ENCODE data around the gene CDH4.
"Not testable (repeated sequence)": the region's sequence is repeated elsewhere in the genome, so short reads cannot be mapped to it uniquely, and the experiment has no call there.

Gene CDH4

DNA sequence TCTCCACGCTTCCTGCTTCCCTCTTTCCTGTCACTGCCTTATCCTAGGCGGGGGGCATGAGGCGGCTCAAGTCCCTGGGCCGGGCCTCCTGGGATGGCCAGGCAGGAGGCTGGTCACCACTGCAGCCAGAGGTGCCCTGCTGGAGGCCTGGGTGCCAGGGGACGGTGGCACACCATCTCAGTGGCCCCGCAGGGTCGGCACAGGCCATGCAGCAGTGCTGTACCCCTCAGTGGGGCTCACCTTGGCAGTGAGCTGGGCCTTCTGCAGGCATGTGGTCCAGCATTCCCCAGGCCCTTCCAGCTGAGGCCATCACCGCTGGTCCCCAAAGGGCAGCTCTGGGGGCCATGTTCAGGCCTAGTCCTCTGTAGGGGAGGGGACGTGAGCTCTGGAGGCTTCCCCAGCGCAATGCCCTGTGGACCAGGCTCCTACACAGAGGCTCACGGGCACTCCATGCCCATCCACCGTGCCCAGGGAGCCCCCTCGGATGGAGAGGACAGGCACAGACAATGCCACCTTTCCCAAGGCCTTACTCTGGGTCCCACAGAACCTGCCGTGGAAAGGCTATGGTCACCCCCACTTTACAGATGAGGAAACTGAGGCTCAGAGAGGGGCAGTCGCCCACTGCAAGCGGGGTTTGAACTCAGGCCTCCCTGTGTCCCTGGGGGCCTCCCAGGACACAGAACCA, 689.8 kb downstream of the CDH4 start:
- DNase-seq (ENCODE audit: low read depth): no peak

DNA sequence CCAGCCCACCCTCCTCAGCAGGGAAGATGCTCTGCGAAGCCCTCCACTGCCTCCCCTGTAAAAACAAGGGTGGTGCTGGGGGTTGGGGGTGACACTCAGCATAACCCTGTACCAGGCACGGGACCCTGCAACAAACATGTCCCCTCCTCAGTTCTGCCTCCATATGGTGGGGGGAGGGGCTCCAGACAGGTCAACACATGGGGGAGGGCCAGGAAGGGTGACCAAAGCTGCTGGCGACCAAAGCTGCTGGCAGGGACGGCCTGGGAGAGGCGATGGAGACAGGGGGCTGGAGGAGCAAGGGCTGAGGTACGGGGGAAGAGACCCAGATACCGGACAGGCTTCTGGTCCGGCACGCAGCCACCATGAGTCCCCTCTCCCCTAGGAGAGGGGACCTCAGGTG, 690.5 kb downstream of the CDH4 start:
- no peak for DNase-seq (ENCODE audit: low read depth)

- not testable (repeated sequence) for DNase-seq (ENCODE audit: low read depth)
Measured at GRCh38 chr20:61944967-61945366, 692.9 kb downstream of the CDH4 start.

DNA sequence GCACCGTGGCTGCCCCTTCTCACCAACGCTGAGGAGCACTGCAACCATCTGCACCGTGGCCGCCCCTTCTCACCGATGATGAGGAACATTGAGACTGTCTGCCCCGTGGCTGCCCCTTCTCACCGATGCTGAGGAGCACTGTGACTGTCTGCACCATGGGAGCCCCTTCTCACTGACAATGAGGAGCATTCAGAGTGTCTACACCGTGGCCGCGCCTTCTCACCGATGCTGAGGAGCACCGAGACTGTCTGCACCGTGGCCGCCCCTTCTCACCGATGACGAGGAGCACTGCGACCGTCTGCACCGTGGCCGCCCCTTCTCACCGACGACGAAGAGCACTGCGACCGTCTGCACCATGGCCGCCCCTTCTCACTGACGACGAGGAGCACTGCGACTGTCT, 693.4 kb downstream of the CDH4 start:
- DNase-seq (ENCODE audit: low read depth): not testable (repeated sequence)

DNA sequence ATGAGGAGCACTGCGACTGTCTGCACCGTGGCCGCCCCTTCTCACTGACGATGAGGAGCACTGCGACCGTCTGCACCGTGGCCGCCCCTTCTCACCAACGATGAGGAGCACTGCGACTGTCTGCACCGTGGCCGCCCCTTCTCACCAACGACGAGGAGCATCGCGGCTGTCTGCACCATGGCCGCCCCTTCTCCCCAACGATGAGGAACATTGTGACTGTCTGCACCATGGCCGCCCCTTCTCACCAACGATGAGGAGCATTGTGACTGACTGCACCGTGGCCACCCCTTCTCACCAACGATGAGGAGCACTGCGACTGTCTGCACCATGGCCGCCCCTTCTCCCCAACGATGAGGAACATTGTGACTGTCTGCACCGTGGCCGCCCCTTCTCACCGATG, 696.0 kb downstream of the CDH4 start:
- not testable (repeated sequence) for DNase-seq (ENCODE audit: low read depth)

DNA sequence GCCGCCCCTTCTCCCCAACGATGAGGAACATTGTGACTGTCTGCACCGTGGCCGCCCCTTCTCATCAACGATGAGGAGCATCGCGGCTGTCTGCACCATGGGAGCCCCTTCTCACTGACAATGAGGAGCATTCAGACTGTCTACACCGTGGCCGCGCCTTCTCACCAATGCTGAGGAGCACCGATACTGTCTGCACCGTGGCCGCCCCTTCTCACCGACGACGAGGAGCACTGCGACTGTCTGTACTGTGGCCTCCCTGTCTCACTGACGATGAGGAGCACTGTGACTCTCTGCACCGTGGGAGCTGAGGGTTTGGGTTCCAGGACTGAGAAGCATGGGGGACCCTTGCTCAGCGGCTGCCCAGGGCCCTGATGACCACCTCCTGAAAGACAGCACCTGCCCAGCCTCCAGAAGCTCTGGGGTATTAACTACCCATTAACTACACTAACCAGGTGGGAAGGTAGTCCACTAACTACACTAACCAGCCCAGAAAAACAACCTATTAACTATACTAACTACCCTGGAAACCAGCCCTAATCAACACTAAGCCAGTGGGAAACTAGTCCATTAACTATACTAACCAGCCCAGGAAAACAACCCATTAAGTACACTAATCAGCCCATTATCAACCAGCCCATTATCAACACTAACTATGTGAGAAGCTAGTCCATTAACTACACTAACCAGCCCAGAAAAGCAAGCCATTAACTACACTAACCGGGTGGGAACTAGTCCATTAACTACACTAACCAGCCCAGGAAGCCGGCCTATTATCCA, 696.7 kb downstream of the CDH4 start:
- DNase-seq (ENCODE audit: low read depth): no peak

- no peak for DNase-seq (ENCODE audit: low read depth)
Measured at GRCh38 chr20:61949363-61949713, 697.3 kb downstream of the CDH4 start.

DNA sequence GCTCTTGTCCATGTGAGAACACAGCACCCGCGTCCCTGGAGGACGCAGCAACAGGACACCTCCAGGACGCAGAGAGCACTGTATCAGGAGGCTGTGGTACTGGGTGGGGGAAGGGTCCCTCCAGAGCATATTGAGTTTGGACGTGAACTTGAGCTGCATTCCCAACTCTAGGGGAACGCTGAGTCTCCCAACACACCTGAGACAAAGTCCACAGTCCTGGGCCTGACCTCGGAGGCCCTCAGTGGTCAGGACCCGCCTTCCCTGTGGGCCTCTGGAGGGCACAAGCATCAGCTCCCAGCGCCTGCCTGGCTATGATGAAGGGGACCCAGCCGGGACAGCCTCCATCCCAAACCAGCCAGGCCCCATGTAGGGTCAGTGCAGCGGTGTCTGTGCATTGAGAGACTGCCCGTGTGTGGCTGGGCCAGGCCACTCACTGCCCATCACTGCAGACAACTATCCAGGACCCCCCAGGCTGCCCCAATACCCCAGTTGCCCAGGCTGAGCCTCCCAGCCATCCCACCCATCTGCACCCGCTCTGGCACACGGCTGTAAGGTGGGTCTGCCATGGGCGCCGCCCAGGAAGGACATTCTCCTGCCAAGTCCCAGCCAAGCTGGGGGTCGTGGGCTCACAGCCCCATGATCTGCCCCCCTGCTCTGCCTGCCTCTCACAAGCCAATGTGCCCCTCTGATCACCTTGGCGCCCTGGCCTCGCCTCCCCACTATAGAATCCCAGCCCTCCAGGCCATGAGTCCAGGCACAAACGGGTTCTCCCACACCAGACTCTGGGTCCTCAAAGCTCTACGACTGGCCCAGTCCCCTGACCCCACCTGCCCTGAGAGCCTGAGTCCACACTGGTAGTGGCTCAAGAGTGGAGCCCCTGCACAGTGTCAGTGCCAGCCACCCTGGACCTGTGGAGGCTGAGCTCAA, 697.9 kb downstream of the CDH4 start:
- DNase-seq (ENCODE audit: low read depth): no peak

GRCh38 chr20:61950641-61951071, 698.6 kb downstream of the CDH4 start:
- DNase-seq (ENCODE audit: low read depth): no peak

DNA sequence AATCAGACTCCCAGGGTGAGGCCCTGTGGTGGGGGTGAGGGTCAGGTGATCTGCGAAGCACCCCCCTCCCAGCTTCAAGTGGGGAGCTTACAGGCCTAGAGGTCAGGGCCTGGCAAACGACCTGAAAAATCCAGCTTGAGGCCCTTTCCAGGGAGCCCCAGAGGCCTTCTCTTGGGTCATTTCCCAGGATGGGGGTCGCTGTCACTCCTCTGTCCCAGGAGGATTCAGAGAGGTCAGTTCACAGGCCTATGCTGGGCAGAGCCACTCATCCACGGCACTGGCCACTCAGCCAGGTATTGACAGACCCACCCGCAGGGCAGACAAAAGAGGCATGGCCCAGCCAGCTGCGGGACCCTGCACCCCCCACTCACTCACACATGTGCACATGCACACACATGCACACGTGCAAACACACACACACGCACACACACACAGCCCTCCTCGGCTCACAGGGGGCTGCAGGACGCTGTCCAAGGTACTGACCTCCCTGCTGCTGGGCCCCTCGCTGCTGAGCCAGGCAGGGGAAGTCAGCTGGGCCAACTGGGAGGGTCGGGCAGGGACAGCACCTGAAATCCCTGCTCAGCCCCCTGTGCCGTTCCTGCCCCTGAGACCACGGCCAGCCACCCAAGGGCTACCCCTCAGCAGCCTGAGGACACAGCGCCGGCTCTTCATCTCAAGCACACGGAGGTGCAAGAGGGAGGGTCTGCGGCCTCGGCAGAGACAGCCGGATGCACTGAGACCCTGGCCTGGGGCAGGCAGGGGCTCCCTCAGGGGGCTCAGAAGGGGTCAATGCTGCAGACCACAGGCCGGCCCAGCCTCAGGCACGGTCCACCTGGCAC, 699.9 kb downstream of the CDH4 start:
- DNase-seq (ENCODE audit: low read depth): no peak

DNA sequence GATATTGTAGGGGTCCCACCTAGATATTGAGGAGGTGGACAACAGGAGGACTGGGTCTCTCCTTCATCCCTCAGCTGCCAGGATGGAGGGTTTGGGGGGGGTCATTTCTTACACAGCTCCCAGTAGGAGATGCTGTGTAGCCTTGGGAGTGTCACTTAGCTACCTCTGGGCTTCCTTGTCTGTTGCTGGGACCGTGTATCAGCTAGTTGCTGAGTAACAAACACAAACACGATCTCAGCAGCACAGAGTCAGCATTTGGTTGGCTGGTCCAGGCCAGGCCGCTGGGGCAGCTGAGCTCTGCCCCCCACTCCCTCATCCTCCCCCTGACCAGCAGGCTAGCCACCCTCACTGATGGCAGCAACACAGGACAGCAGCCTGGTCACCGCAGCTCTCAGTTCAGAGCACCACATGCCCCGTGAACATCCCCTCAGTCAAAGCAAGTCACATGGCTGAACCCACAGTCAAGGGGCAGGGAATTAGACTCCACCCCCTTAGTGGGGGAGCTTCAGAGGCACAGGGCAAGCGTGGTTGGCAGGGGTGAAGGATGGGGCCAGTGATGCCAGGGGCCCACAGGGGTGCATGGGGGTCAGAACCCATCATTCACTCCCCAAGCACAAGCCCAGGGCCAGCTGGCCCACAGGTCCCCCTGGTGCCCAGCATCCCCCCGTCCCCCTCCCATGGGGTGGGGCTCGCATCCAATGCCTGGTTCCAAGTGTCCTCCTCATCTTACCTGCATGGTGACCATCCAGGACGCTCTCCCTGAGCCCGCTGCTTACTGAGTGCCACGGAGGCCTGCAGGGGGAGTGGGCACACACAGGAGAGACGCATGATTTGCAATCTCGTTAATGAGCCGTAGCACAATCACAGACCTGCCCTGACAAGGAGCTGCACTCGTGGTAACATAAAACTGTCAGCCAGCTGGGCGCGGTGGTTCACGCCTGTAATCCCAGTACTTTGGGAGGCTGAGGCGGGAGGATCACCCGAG, 701.3 kb downstream of the CDH4 start:
- no peak for DNase-seq (ENCODE audit: low read depth)

DNA sequence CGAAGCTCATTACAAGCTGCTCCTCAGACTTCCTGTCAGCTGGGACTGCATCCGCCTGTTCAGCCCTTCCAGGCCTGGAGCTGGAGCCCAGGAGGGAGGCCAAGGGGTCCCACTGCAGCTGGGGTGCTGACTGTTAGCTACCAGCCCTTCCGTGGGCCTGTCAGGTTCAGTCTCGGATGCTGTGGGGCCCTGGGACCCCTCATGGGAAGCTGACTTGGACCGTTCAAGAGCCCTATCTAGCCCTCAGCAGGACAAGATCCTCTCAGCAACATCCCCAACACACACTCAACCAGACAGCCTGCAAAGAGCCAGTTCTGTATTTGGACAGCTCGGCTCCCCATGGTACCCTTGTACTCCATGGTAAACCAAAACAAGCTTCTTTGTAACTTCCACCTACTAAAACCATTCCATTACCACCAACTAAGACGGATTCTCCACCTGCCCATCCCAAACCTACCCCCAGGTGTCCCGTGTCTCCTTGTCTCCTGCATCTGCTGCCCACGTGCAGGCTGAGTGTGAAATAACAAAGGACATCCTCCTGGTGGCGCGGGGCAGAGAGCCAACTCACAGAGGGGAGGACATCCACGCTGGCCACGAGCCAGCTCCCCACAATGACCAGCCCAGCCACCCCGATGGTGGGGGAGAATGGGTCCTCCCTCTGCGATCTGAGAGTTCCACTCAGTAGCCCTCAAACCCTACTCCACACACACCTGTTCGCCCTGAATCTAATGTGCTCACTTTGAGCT, 702.4 kb downstream of the CDH4 start:
- no peak for DNase-seq (ENCODE audit: low read depth)

- no peak for DNase-seq (ENCODE audit: low read depth)
Measured at GRCh38 chr20:61955668-61956395, 703.8 kb downstream of the CDH4 start.

- DNase-seq (ENCODE audit: low read depth): no peak
Measured at GRCh38 chr20:61956396-61957342, 704.6 kb downstream of the CDH4 start.

GRCh38 chr20:61957961-61958715, 706.1 kb downstream of the CDH4 start:
- DNase-seq (ENCODE audit: low read depth): no peak

DNA sequence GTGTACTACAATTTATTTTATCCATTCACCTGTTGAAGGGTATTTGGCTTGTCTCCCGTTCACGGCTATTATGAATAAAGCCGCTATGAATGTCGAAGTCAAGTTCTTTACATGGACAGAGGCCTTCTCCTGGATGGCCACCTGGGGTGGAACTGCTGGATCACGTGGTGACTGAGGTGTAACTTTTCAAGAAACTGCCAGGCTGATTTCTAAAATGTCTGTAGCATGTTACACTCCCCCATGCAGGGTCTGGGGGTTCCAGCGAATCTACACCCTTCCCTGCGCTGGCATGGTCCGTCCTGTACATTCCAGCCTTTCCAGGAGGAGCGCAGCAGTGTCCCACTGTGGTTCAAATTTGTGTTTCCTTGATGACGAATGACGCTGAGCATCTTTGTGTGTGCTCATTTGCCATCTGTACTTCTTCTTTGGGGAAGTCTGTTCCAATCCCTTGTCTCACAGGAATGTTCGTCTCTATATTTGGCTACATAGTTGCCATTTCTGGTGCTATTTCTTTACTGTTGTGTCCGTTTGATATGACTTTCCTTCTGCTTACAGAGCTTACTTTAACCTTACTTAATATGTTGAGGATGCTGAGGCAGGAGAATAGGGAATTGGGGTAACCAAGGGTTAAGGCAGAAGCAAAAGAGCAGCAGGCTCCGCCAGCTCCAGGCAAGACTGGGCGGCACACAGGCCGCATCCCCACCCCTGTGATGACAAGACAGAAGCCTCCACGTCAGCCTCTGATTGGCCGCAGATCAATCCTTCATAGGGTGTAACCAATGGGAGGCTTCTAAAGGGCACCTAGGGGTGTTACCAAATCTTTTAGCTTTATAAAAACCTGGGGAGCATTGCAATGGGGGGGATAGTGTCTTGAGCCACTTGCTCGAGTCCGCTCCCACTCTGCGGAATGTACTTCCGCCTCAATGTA, 707.0 kb downstream of the CDH4 start:
- no peak for DNase-seq (ENCODE audit: low read depth)

Data from activated T-cell treated with anti-CD3 and anti-CD28 coated beads for 48 hours (primary cell).